ENCODE data around the gene SPATA20. TPM values are rescaled to one million over a fixed set of nuclear protein-coding genes. Genes with fewer than 3 reads are reported as not detected.

The SPATA20 gene
- total RNA-seq, 1 experiment from 2014 or later = 11.1 TPM

GRCh38 chr17:50603340-50603739 is 56.4 kb downstream of the SPATA20 start:
- intact Hi-C loops (cut with micrococcal nuclease; ENCODE audit: unreplicated experiment) = loop anchor here (5.0 kb wide), 1 partner anchor 41 kb away; the partner anchor contains the start of gene CACNA1G
- no TSS peak for BruUV-seq (replicated peaks)
- Histone ChIP-seq H3K36me3 (ENCODE audit: insufficient read depth, low read length, poor library complexity, severe bottlenecking) (no peaks in the 10 kb centered on the region), H3K27me3 (replicated peaks; ENCODE audit: insufficient read depth, low read depth, low read length, poor library complexity) (no peaks in the 10 kb centered on the region), H3K27ac (ENCODE audit: low read depth, low read length, poor library complexity, severe bottlenecking) (no peak overlapping the region), H3K9me3 (ENCODE audit: low read depth, low read length, poor library complexity, severe bottlenecking) (no peaks in the 10 kb centered on the region), H3K4me3 (ENCODE audit: low read depth, low read length, poor library complexity, severe bottlenecking) (no peak overlapping the region), H3K4me1 (ENCODE audit: insufficient read depth, low read length, poor library complexity, severe bottlenecking) (peaks cover 18% of the 10 kb centered on the region)
- peak; percentile 27 for DNase-seq (ENCODE audit: low spot score)
- no peak for TF ChIP-seq EZH2 (IDR thresholded peaks at IDR 0.05; ENCODE audit: borderline replicate concordance, low read depth, low read length, poor library complexity, severe bottlenecking)
- TF ChIP-seq CTCF (conservative IDR thresholded peaks at IDR 0.05; ENCODE audit: low read depth, low read length) = peak; percentile 41; the same call in 1 of the 2 replicates
- CTCF ChIA-PET = no interaction called here
- POLR2A ChIA-PET (ENCODE audit: low non-redundant PET) = no interaction called here

GRCh38 chr17:50604513-50604912 is 57.5 kb downstream of the SPATA20 start:
- no peaks in the 10 kb centered on the region for H3K27me3 ChIP-seq (replicated peaks; ENCODE audit: insufficient read depth, low read depth, low read length, poor library complexity)
- no peak overlapping the region for H3K4me3 ChIP-seq (ENCODE audit: low read depth, low read length, poor library complexity, severe bottlenecking)
- POLR2A ChIA-PET (ENCODE audit: low non-redundant PET) = no interaction called here
- peak; percentile 88 for DNase-seq (ENCODE audit: low spot score)
- TF ChIP-seq EZH2 (IDR thresholded peaks at IDR 0.05; ENCODE audit: borderline replicate concordance, low read depth, low read length, poor library complexity, severe bottlenecking) = no peak
- TF ChIP-seq CTCF (conservative IDR thresholded peaks at IDR 0.05; ENCODE audit: low read depth, low read length) = no peak
- CTCF ChIA-PET = interaction anchor here (1.0 to 1.1 kb wide), 2 partner anchors 54 to 103 kb away, joined by 3 read pairs; no protein-coding TSS in a partner anchor
- peaks cover 18% of the 10 kb centered on the region for H3K4me1 ChIP-seq (ENCODE audit: insufficient read depth, low read length, poor library complexity, severe bottlenecking)
- intact Hi-C loops (cut with micrococcal nuclease; ENCODE audit: unreplicated experiment) = loop anchor here (5.0 kb wide), 1 partner anchor 42 kb away; the partner anchor contains the start of gene CACNA1G
- H3K9me3 ChIP-seq (ENCODE audit: low read depth, low read length, poor library complexity, severe bottlenecking) = no peaks in the 10 kb centered on the region
- BruUV-seq (replicated peaks) = no TSS peak
- H3K36me3 ChIP-seq (ENCODE audit: insufficient read depth, low read length, poor library complexity, severe bottlenecking) = no peaks in the 10 kb centered on the region
- peak overlapping the region; percentile 56 for H3K27ac ChIP-seq (ENCODE audit: low read depth, low read length, poor library complexity, severe bottlenecking)

GRCh38 chr17:50605429-50605828 is 58.5 kb downstream of the SPATA20 start:
- Histone ChIP-seq H3K9me3 (ENCODE audit: low read depth, low read length, poor library complexity, severe bottlenecking) (no peaks in the 10 kb centered on the region), H3K27me3 (replicated peaks; ENCODE audit: insufficient read depth, low read depth, low read length, poor library complexity) (no peaks in the 10 kb centered on the region)

More at GRCh38 chr17:50605429-50605828, 58.5 kb downstream of the SPATA20 start:
- intact Hi-C loops (cut with micrococcal nuclease; ENCODE audit: unreplicated experiment) = no loop called here
- ChIA-PET POLR2A (ENCODE audit: low non-redundant PET) (no interaction called here), CTCF (interaction anchor here (0.6 to 1.1 kb wide), 2 partner anchors 54 to 405 kb away, joined by 3 read pairs; no protein-coding TSS in a partner anchor)
- peaks cover 27% of the 10 kb centered on the region for H3K4me1 ChIP-seq (ENCODE audit: insufficient read depth, low read length, poor library complexity, severe bottlenecking)
- BruUV-seq (replicated peaks) = no TSS peak
- peak overlapping the region; percentile 46 for H3K27ac ChIP-seq (ENCODE audit: low read depth, low read length, poor library complexity, severe bottlenecking)
- H3K4me3 ChIP-seq (ENCODE audit: low read depth, low read length, poor library complexity, severe bottlenecking) = no peak overlapping the region
- TF ChIP-seq CTCF (conservative IDR thresholded peaks at IDR 0.05; ENCODE audit: low read depth, low read length) = no peak
- TF ChIP-seq EZH2 (IDR thresholded peaks at IDR 0.05; ENCODE audit: borderline replicate concordance, low read depth, low read length, poor library complexity, severe bottlenecking) = no peak
- H3K36me3 ChIP-seq (ENCODE audit: insufficient read depth, low read length, poor library complexity, severe bottlenecking) = no peaks in the 10 kb centered on the region
- no peak for DNase-seq (ENCODE audit: low spot score)

Other genes starting within 250 kb of the SPATA20 start
- gene XYLT2, start 201.0 kb upstream of the SPATA20 start, total RNA-seq (2021) = 15.8 and 23.1 TPM in 2 replicates
- gene MRPL27, start 174.0 kb upstream of the SPATA20 start, total RNA-seq (2021) = 85.6 and 89.4 TPM in 2 replicates
- 31.9 and 44.0 TPM in 2 replicates for gene EME1, start 173.9 kb upstream of the SPATA20 start, total RNA-seq (2021)
- gene LRRC59, start 149.7 kb upstream of the SPATA20 start, total RNA-seq (2021) = 177 and 178 TPM in 2 replicates
- 4.1 and 9.2 TPM in 2 replicates for gene ACSF2, start 121.0 kb upstream of the SPATA20 start, total RNA-seq (2021)
- 0.17 TPM in 1 of 2 replicates, not detected in the other for gene CHAD, start 78.3 kb upstream of the SPATA20 start, total RNA-seq (2021)
- 44.3 and 48.4 TPM in 2 replicates for gene RSAD1, start 68.3 kb upstream of the SPATA20 start, total RNA-seq (2021)
- 0.92 and 1.2 TPM in 2 replicates for gene MYCBPAP, start 38.7 kb upstream of the SPATA20 start, total RNA-seq (2021)
- 0.09 TPM in 1 of 2 replicates, not detected in the other for gene EPN3, start 14.4 kb upstream of the SPATA20 start, total RNA-seq (2021)
- 7.1 and 10.8 TPM in 2 replicates for gene CACNA1G, start 13.5 kb downstream of the SPATA20 start, total RNA-seq (2021)
- 0.56 and 1.2 TPM in 2 replicates for gene ABCC3, start 87.7 kb downstream of the SPATA20 start, total RNA-seq (2021)
- 54.2 and 61.3 TPM in 2 replicates for gene ANKRD40, start 160.7 kb downstream of the SPATA20 start, total RNA-seq (2021)
- 185 and 194 TPM in 2 replicates for gene LUC7L3, start 172.4 kb downstream of the SPATA20 start, total RNA-seq (2021)
- gene ANKRD40CL, start 220.3 kb downstream of the SPATA20 start, total RNA-seq (2021) = not detected in 2 replicates

Measured in A673 (cell line).